GM23248 (cell line): ENCODE results near the gene MIER1. TPM values are rescaled to one million over a fixed set of nuclear protein-coding genes. Genes with fewer than 3 reads are reported as not detected.

Experiments
- DNase-seq: peaks from one replicate; pipeline ENCODE4 v3.0.0-alpha.2; 2015
- H2AFZ ChIP-seq: fragments of 200-600 bp; sonication (generic); 2 replicates; pipeline ENCODE4 v1.6.1; 2016; ENCODE audit warnings: antibody characterized with exemption
- H3F3A ChIP-seq: fragments of 200-600 bp; sonication (generic); 2 replicates; pipeline ENCODE4 v1.6.1; 2016; ENCODE audit warnings: mild to moderate bottlenecking, antibody characterized with exemption, mixed run types; ENCODE audit not compliant: insufficient read depth
- H3K27ac ChIP-seq: fragments of 200-600 bp; sonication (generic); 2 replicates; pipeline ENCODE4 v1.5.1; 2016; ENCODE audit warnings: mild to moderate bottlenecking
- H3K27me3 ChIP-seq: fragments of 200-600 bp; sonication (generic); replicated peaks from 2 replicates; pipeline ENCODE4 v1.6.1; 2016; ENCODE audit warnings: mild to moderate bottlenecking; ENCODE audit not compliant: insufficient read depth
- H3K36me3 ChIP-seq: fragments of 200-600 bp; sonication (generic); 2 replicates; pipeline ENCODE4 v1.6.1; 2016; ENCODE audit warnings: low read depth, mild to moderate bottlenecking
- H3K4me1 ChIP-seq: fragments of 200-600 bp; sonication (generic); 2 replicates; pipeline ENCODE4 v1.6.1; 2016; ENCODE audit warnings: mild to moderate bottlenecking; ENCODE audit not compliant: insufficient read depth
- H3K4me2 ChIP-seq: fragments of 200-600 bp; sonication (generic); one replicate; pipeline ENCODE4 v1.6.1; 2016; ENCODE audit warnings: mild to moderate bottlenecking; ENCODE audit not compliant: unreplicated experiment
- H3K4me3 ChIP-seq: fragments of 200-600 bp; sonication (generic); 2 replicates; pipeline ENCODE4 v1.5.1; 2016; ENCODE audit warnings: mild to moderate bottlenecking
- H3K79me2 ChIP-seq: fragments of 200-600 bp; sonication (generic); 2 replicates; pipeline ENCODE4 v1.6.1; 2016; ENCODE audit warnings: mild to moderate bottlenecking; ENCODE audit not compliant: insufficient read depth
- H3K9ac ChIP-seq: fragments of 200-600 bp; sonication (generic); 2 replicates; pipeline ENCODE4 v1.6.1; 2016; ENCODE audit warnings: mild to moderate bottlenecking
- H3K9me2 ChIP-seq: fragments of 200-600 bp; sonication (generic); 2 replicates; pipeline ENCODE4 v1.6.1; 2016; ENCODE audit warnings: mixed run types, mild to moderate bottlenecking, moderate library complexity; ENCODE audit not compliant: insufficient read depth
- H3K9me3 ChIP-seq: fragments of 200-600 bp; sonication (generic); one replicate; pipeline ENCODE4 v1.6.1; 2017; ENCODE audit warnings: low read depth
- H4K20me1 ChIP-seq: fragments of 200-600 bp; sonication (generic); 2 replicates; pipeline ENCODE4 v1.6.0; 2016; ENCODE audit not compliant: insufficient read depth
- EZH2 ChIP-seq: fragments of 200-600 bp; sonication (generic); IDR thresholded peaks from 2 replicates; pipeline ENCODE4 v1.6.1; 2018; ENCODE audit warnings: antibody characterized with exemption, mild to moderate bottlenecking; ENCODE audit not compliant: insufficient read depth, poor library complexity, severe bottlenecking
- EZH2phosphoT487 ChIP-seq: fragments of 200-600 bp; sonication (generic); IDR thresholded peaks from 2 replicates; pipeline ENCODE4 v1.6.1; 2018; ENCODE audit warnings: antibody characterized with exemption, moderate library complexity, mild to moderate bottlenecking, low read depth; ENCODE audit not compliant: insufficient read depth
- WGBS, 2 experiments: methylation state at CpG; one replicate each; pipeline ENCODE4 v1.1.6; 2015 to 2017; ENCODE audit warnings: low lambda C conversion rate in 2 of 2, low coverage in 1 of 2; ENCODE audit errors: missing lambda C conversion rate in 2 of 2; 5-methylcytosine and 5-hydroxymethylcytosine counted together
- in situ Hi-C: fragments of 300-500 bp; cut with MboI; formaldehyde crosslinking; loops from 2 replicates; pipeline ENCODE4 v1.15.0; 2020
- polyA plus RNA-seq: library from polyadenylated mRNA; unstranded; fragments of >200 nt; fragmentation: Nextera tagmentation; extraction: Ambion mirVana; gene quantifications from 2 replicates; pipeline ENCODE4 v1.2.1, GENCODE V29; 2016
- total RNA-seq: library from RNA; depleted of rRNA; stranded (reverse); fragments of >200 nt; shearing (Covaris generic); gene quantifications from 2 replicates; pipeline ENCODE4 v1.2.3, GENCODE V29; 2014

MIER1 gene
- total and polyA plus RNA-seq, 2 experiments from 2014 or later, result 34.8 to 36.8 TPM

DNA sequence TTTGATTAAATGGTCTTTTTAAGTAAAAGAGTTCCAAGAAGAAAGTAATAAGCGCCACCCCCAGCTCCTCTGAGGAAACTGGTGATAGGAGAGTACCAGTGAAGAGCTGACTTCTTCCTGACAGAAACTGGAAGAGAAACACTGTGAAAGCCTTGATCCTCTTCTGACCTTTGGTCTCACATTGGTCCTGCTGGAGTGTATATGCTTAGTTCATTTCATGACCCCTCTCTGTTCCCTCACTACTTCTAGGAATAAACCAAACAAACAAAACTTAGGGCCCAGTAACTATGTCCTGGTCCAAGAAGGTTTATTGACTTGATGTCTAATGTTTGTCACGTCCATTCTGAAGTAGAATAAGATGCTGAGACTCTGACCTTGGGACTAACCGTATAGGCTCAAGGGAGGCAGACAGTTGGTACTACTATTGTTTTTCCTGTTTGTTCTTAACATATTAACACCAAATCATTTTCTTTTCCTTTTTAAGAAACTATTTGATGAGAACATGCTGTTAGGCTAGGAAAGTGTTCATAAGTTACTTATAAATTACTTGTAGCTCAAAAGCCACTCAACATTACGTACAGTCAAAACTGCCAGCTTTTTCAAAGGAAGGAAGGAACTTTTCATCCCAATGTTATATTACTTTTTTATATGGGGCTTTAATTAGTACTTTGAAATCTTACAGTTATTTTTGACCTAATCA lies 57.9 kb downstream of the MIER1 start:
- Histone ChIP-seq H3K79me2 (no peaks in the 10 kb centered on the region), H3K4me1 (peaks cover 10% of the 10 kb centered on the region; the same call in 1 of the 2 replicates), H3K9ac (no peak overlapping the region), H3K27me3 (no peaks in the 10 kb centered on the region), H3F3A (0 out of 2 replicates have a peak, but pooled peaks cover 27% of the 10 kb centered on the region), H3K9me3 (no peaks in the 10 kb centered on the region), H3K4me3 (no peak overlapping the region), H3K4me2 (no peak overlapping the region), H2AFZ (no peak overlapping the region), H3K27ac (no peak overlapping the region), H3K9me2 (no peaks in the 10 kb centered on the region), H4K20me1 (no peaks in the 10 kb centered on the region), H3K36me3 (peaks cover 79% of the 10 kb centered on the region)
- 99 to 100% methylated on average over 4 of the region's 4 CpGs for WGBS, 2 experiments
- DNase-seq, result no peak
- TF ChIP-seq EZH2 (no peak), EZH2phosphoT487 (no peak)
- in situ Hi-C loops, result no loop called here

DNA sequence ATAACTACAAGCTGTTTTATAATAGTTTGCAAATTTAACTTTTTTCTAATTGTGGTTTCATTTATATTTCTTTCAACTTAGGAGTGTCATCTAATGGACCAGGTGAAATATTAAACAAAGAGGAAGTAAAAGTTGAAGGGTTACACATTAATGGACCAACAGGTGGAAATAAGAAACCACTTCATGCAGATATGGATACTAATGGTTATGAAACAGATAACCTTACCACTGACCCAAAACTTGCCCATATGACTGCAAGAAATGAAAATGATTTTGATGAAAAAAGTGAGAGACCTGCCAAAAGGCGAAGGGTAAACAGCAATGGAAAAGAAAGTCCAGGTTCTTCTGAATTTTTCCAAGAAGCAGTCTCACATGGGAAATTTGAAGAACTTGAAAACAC lies 59.7 kb downstream of the MIER1 start:
- no peak for DNase-seq
- no peak overlapping the region for H3K27ac ChIP-seq
- H3K4me3 ChIP-seq, result no peak overlapping the region
- peaks cover 71% of the 10 kb centered on the region for H3K36me3 ChIP-seq
- no peaks in the 10 kb centered on the region for H3K9me3 ChIP-seq
- no peak overlapping the region for H3K4me2 ChIP-seq
- peaks cover 41% of the 10 kb centered on the region for H3F3A ChIP-seq
- H4K20me1 ChIP-seq, result no peaks in the 10 kb centered on the region
- no peaks in the 10 kb centered on the region for H3K27me3 ChIP-seq
- H2AFZ ChIP-seq, result no peak overlapping the region
- 95 to 100% methylated on average over 1 of the region's 1 CpG for WGBS, 2 experiments
- H3K4me1 ChIP-seq, result peaks cover 10% of the 10 kb centered on the region; the same call in 1 of the 2 replicates
- no peaks in the 10 kb centered on the region for H3K9me2 ChIP-seq
- TF ChIP-seq EZH2phosphoT487, result no peak
- H3K79me2 ChIP-seq, result no peaks in the 10 kb centered on the region
- in situ Hi-C loops, result no loop called here
- H3K9ac ChIP-seq, result no peak overlapping the region

DNA sequence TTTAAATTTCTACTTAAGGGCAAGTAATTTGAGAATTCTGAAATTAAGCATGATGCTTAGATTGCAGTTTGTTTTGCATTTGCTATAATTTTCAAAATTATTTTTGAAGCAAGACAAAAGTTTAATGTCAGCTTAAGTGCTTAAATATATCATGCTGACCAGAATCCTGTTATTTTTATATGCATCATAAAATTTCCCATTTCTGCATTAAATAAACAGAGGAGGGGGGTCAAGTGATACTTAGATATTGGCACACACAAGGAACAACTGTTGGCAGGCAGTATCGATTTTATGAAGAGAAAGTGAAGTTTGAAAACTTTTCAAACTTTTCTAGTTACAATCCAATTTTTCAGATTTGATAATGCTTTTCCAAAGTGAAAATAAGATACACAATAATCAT lies 61.0 kb downstream of the MIER1 start:
- Histone ChIP-seq H3K4me1 (peaks cover 4% of the 10 kb centered on the region; the same call in 1 of the 2 replicates), H3K27ac (no peak overlapping the region), H3K9ac (no peak overlapping the region), H3F3A (peaks cover 42% of the 10 kb centered on the region), H3K4me2 (no peak overlapping the region), H3K9me2 (no peaks in the 10 kb centered on the region), H3K4me3 (no peak overlapping the region), H3K9me3 (no peaks in the 10 kb centered on the region), H2AFZ (no peak overlapping the region), H3K79me2 (no peaks in the 10 kb centered on the region), H4K20me1 (no peaks in the 10 kb centered on the region), H3K36me3 (peaks cover 63% of the 10 kb centered on the region), H3K27me3 (no peaks in the 10 kb centered on the region)
- in situ Hi-C loops, result no loop called here
- TF ChIP-seq EZH2 (no peak), EZH2phosphoT487 (no peak)
- DNase-seq, result no peak
- 7% methylated on average over 1 of the region's 1 CpG for WGBS, 2 experiments

DNA sequence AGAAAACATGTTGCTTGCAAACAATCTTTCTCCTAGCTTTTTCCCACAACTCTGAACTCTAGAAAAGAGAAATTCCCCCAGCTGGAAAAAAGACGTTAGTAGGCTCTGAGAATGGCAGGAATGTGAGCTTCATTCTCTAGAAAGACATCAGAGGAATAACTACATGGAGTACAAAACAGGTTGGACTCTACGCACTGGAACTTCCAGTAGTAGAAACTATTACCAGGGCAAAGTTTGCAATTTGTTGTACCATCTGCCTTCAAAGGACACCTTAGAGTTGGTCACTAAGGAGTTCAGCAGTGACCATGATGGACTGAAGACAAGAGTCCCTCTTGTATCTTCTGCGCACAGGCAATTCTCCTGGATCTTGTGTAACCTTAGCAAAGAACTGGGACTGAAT lies 68.3 kb downstream of the MIER1 start:
- TF ChIP-seq EZH2 (no peak), EZH2phosphoT487 (no peak)
- no peak overlapping the region for H3K9ac ChIP-seq
- no peaks in the 10 kb centered on the region for H4K20me1 ChIP-seq
- peaks cover 8% of the 10 kb centered on the region; the same call in 1 of the 2 replicates for H3K36me3 ChIP-seq
- no peak overlapping the region for H2AFZ ChIP-seq
- H3K79me2 ChIP-seq, result no peaks in the 10 kb centered on the region
- H3K4me2 ChIP-seq, result no peak overlapping the region
- no peak overlapping the region for H3K27ac ChIP-seq
- 96 to 97% methylated on average over 3 of the region's 3 CpGs for WGBS, 2 experiments
- in situ Hi-C loops, result no loop called here
- H3K27me3 ChIP-seq, result no peaks in the 10 kb centered on the region
- no peaks in the 10 kb centered on the region for H3K4me1 ChIP-seq
- H3K9me3 ChIP-seq, result no peaks in the 10 kb centered on the region
- H3K4me3 ChIP-seq, result no peak overlapping the region
- H3K9me2 ChIP-seq, result no peaks in the 10 kb centered on the region
- DNase-seq, result no peak
- peaks cover 29% of the 10 kb centered on the region for H3F3A ChIP-seq
